A673 (cell line): ENCODE results near the gene DHRS9.

Experiments
- EZH2 ChIP-seq: fragments of 200-600 bp; sonication (generic); IDR thresholded peaks from 2 replicates; pipeline ENCODE4 v1.6.1; 2017; ENCODE audit warnings: borderline replicate concordance, low read depth, mild to moderate bottlenecking, mixed read lengths, antibody characterized with exemption, low read length; ENCODE audit not compliant: poor library complexity, severe bottlenecking
- TF ChIP-seq, protein P1 (sequence below): fragments of 300-800, 200-600 bp; sonication (generic); conservative IDR thresholded peaks from 2 replicates; pipeline ENCODE4 v1.5.1; 2017; ENCODE audit warnings: low read depth, mild to moderate bottlenecking, antibody characterized with exemption, low read length, moderate library complexity, mixed read lengths

DNA sequence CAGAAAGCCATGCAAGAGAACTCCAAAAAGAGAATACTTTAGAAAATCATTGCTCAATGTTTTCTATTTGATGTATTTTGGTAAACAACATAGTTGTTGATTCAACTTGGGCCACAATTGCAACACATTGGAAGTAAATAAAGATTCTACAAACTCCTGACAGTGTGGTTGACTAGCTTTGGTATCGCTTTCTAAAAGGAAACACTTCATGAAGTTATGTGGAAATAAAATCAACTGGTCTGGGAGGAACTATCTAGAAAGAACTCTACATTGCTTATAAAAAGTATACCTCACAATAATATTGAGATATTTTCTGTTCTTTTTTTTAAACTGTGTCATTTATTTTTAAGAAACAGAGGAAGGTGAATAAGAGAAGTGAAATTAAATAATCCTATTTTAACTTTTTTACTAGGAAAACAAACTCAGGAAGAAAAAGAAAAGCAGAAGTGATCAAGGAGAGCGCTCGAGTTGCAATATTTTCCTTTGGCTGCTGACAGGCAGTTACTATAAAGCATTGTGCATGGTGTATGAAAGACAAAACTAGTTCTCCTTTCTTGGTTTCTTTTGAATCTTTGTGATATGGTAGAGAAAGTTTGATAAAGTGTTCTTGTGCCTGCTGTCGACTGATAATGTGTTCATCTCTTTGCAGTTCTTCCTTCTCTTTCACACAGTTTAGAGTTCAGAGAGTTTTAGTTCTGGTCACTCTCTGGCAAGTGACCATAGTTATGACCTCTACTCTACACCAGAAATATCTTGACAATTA lies 3.0 kb downstream of the DHRS9 start:
- TF ChIP-seq, protein P1, sequence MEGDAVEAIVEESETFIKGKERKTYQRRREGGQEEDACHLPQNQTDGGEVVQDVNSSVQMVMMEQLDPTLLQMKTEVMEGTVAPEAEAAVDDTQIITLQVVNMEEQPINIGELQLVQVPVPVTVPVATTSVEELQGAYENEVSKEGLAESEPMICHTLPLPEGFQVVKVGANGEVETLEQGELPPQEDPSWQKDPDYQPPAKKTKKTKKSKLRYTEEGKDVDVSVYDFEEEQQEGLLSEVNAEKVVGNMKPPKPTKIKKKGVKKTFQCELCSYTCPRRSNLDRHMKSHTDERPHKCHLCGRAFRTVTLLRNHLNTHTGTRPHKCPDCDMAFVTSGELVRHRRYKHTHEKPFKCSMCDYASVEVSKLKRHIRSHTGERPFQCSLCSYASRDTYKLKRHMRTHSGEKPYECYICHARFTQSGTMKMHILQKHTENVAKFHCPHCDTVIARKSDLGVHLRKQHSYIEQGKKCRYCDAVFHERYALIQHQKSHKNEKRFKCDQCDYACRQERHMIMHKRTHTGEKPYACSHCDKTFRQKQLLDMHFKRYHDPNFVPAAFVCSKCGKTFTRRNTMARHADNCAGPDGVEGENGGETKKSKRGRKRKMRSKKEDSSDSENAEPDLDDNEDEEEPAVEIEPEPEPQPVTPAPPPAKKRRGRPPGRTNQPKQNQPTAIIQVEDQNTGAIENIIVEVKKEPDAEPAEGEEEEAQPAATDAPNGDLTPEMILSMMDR, result no peak
- no peak for TF ChIP-seq EZH2
